HCT116 (cell line): ENCODE measurements around the gene TPSD1. TPM values are rescaled to one million over a fixed set of nuclear protein-coding genes. Genes with fewer than 3 reads are reported as not detected.

ENCODE experiments used
- ATAC-seq: fragments of 200-7000 bp; cut with Tn5 transposase; 2 replicates; pipeline ENCODE4 v1.9.1; 2020; ENCODE audit warnings: mild to moderate bottlenecking, moderate library complexity
- BruUV-seq: library from RNA; stranded (reverse); fragments of 400-500 nt; replicated peaks from 2 replicates; lab custom pipeline; 2021; lab: Mats Ljungman, UMichigan
- CTCF ChIA-PET: fragments of 300-600 bp; sonication (Branson Sonifier 250); formaldehyde crosslinking; loops from one replicate; lab custom pipeline; 2021; ENCODE audit warnings: antibody characterized with exemption; lab: Charles Lee
- POLR2A ChIA-PET: fragments of 300-600, 350-600 bp; sonication (Branson Sonifier 250); formaldehyde crosslinking; loops from one replicate; lab custom pipeline; 2021; ENCODE audit warnings: antibody characterized with exemption; lab: Charles Lee
- RAD21 ChIA-PET, 2 experiments: fragments of 300-600 bp; sonication (Branson Sonifier 250); formaldehyde crosslinking; loops; one replicate each; lab custom pipeline; 2023; ENCODE audit warnings: low total read pairs in 2 of 2; ENCODE audit not compliant: uncharacterized antibody in 2 of 2, unreplicated experiment in 2 of 2, low non-redundant PET in 1 of 2; lab: Charles Lee
- DNase-seq: peaks from one replicate; pipeline ENCODE4 v3.0.0-alpha.2; 2010; ENCODE audit warnings: low read depth, low spot score
- H2AFZ ChIP-seq: fragments of 200-600 bp; shearing (Covaris generic), sonication (generic); 2 replicates; pipeline ENCODE4 v1.6.1; 2017; ENCODE audit warnings: low read depth, mixed run types, mixed read lengths, antibody characterized with exemption, low read length; ENCODE audit not compliant: poor library complexity, severe bottlenecking
- H3K27ac ChIP-seq: 2 replicates; pipeline ENCODE4 v1.5.1; 2012; ENCODE audit warnings: low read depth, low read length
- H3K27me3 ChIP-seq: fragments of 200-600 bp; sonication (generic); 2 replicates; pipeline ENCODE4 v1.6.1; 2016; ENCODE audit warnings: mixed run types, low read length, mixed read lengths; ENCODE audit not compliant: insufficient read depth
- H3K36me3 ChIP-seq, 2 experiments: fragments of 200-500 bp in 1 of 2; fragments of 200-600 bp in 1 of 2; sonication (Bioruptor generic) in 1 of 2; sonication (generic) in 1 of 2; 2 replicates each; pipeline versions ENCODE4 v1.5.1 to v1.6.1; 2014 to 2016; ENCODE audit warnings: low read length in 2 of 2, inconsistent platforms in 1 of 2, mixed read lengths in 1 of 2, mixed run types in 1 of 2; ENCODE audit not compliant: insufficient read depth in 2 of 2, control insufficient read depth in 1 of 2
- H3K4me1 ChIP-seq, 2 experiments: fragments of 200-600 bp in 1 of 2; sonication (generic) in 1 of 2; 2 replicates each; pipeline versions ENCODE4 v1.5.1 to v1.6.1; 2012 to 2017; ENCODE audit warnings: low read length in 2 of 2, inconsistent platforms in 1 of 2, mild to moderate bottlenecking in 1 of 2, mixed read lengths in 1 of 2, mixed run types in 1 of 2, moderate library complexity in 1 of 2; ENCODE audit not compliant: insufficient read depth in 2 of 2, control insufficient read depth in 1 of 2
- H3K4me2 ChIP-seq: fragments of 200-600 bp; sonication (generic); 2 replicates; pipeline ENCODE4 v1.6.1; 2017; ENCODE audit warnings: mixed run types, low read length, mixed read lengths
- H3K4me3 ChIP-seq, 2 experiments: fragments of 200-600 bp in 1 of 2; sonication (generic) in 1 of 2; replicated peaks in 1 of 2; 2 replicates each; pipeline ENCODE4 v1.5.1; 2011 to 2016; ENCODE audit warnings: low read length in 2 of 2, control low read depth in 1 of 2, low read depth in 1 of 2, mild to moderate bottlenecking in 1 of 2, mixed read lengths in 1 of 2, mixed run types in 1 of 2
- H3K79me2 ChIP-seq: fragments of 200-600 bp; sonication (generic); 2 replicates; pipeline ENCODE4 v1.6.1; 2017; ENCODE audit warnings: mild to moderate bottlenecking, mixed run types, low read length, moderate library complexity, mixed read lengths; ENCODE audit not compliant: insufficient read depth
- H3K9ac ChIP-seq: fragments of 200-600 bp; sonication (generic); 2 replicates; pipeline ENCODE4 v1.6.1; 2016; ENCODE audit warnings: low read length, mixed read lengths
- H3K9me2 ChIP-seq: fragments of 200-600 bp; sonication (generic), shearing (Covaris generic); 2 replicates; pipeline ENCODE4 v1.6.1; 2017; ENCODE audit warnings: mixed run types, mild to moderate bottlenecking, moderate library complexity; ENCODE audit not compliant: insufficient read depth
- H3K9me3 ChIP-seq, 2 experiments: fragments of 200-500 bp in 1 of 2; fragments of 200-600 bp in 1 of 2; sonication (Bioruptor generic) in 1 of 2; sonication (generic) in 1 of 2; 2 replicates each; pipeline ENCODE4 v1.6.1; 2014 to 2017; ENCODE audit warnings: low read length in 2 of 2, mixed read lengths in 2 of 2, inconsistent platforms in 1 of 2, low read depth in 1 of 2, mild to moderate bottlenecking in 1 of 2, mixed run types in 1 of 2, moderate library complexity in 1 of 2; ENCODE audit not compliant: control insufficient read depth in 1 of 2, insufficient read depth in 1 of 2
- H4K20me1 ChIP-seq: fragments of 200-600 bp; sonication (generic), shearing (Covaris generic); 2 replicates; pipeline ENCODE4 v1.6.1; 2017; ENCODE audit warnings: mixed run types, mild to moderate bottlenecking, moderate library complexity; ENCODE audit not compliant: insufficient read depth
- ELF1 ChIP-seq: IDR thresholded peaks from 2 replicates; pipeline ENCODE4 v1.6.1; 2012; ENCODE audit warnings: low read depth, borderline replicate concordance
- EZH2phosphoT487 ChIP-seq: fragments of 200-600 bp; IDR thresholded peaks from 2 replicates; pipeline ENCODE4 v1.6.1; 2018; ENCODE audit warnings: antibody characterized with exemption, borderline replicate concordance
- FOSL1 ChIP-seq: IDR thresholded peaks from 2 replicates; pipeline ENCODE4 v1.6.1; 2012; ENCODE audit warnings: low read depth
- MAX ChIP-seq: IDR thresholded peaks from 2 replicates; pipeline ENCODE4 v1.6.1; 2012
- REST ChIP-seq: IDR thresholded peaks from 2 replicates; pipeline ENCODE4 v1.6.1; 2012; ENCODE audit warnings: low read depth
- intact Hi-C: fragments of 100-400 bp; cut with micrococcal nuclease; formaldehyde crosslinking; loops from 2 replicates; pipeline ENCODE4 v1.10.0; 2022
- total RNA-seq: library from RNA; stranded (reverse); gene quantifications from one replicate; pipeline ENCODE4 v1.2.1, GENCODE V29; 2021; ENCODE audit not compliant: unreplicated experiment

The TPSD1 gene
- total RNA-seq, 1 experiment from 2014 or later: not detected

- H2AFZ ChIP-seq: no peak overlapping the region
- H3K4me2 ChIP-seq: no peak overlapping the region; the same call in 1 of the 2 replicates
- ATAC-seq (no peak), DNase-seq (no peak)
- peaks cover 12% of the 10 kb centered on the region; the same call in 1 of the 2 replicates for H4K20me1 ChIP-seq
- BruUV-seq: no TSS peak
- intact Hi-C loops: no loop called here
- no peaks in the 10 kb centered on the region for H3K9me3 ChIP-seq
- H3K79me2 ChIP-seq: peaks cover 15% of the 10 kb centered on the region
- peaks cover 33 to 76% of the 10 kb centered on the region in 2 experiments for H3K4me1 ChIP-seq
- no peak overlapping the region for H3K4me3 ChIP-seq
- CTCF ChIA-PET: interaction anchor here (1.5 kb wide), 1 partner anchor 9 kb away, joined by 6 read pairs; no protein-coding TSS in a partner anchor
- RAD21 ChIA-PET: no interaction called here
- no peaks in the 10 kb centered on the region for H3K27me3 ChIP-seq
- POLR2A ChIA-PET: interaction anchor here (1.0 kb wide), 1 partner anchor 9 kb away, joined by 6 read pairs; no protein-coding TSS in a partner anchor
- H3K36me3 ChIP-seq: no peaks in the 10 kb centered on the region
- no peak overlapping the region for H3K9ac ChIP-seq
- H3K9me2 ChIP-seq: no peaks in the 10 kb centered on the region
- TF ChIP-seq FOSL1 (no peak), EZH2phosphoT487 (no peak), ELF1 (no peak), REST (no peak), MAX (no peak)
- peak overlapping the region; percentile 47; the same call in 1 of the 2 replicates for H3K27ac ChIP-seq
Observed at GRCh38 chr16:1306334-1306733, 50.5 kb downstream of the TPSD1 start.
